Fibroblast of lung (primary cell): Measurements from ENCODE around the gene DIS3L2.

Source experiments
- EZH2 ChIP-seq: IDR thresholded peaks from 2 replicates; pipeline ENCODE4 v1.5.1; 2012; ENCODE audit warnings: low read length, control low read depth, mild to moderate bottlenecking; ENCODE audit errors: missing control alignments
- TF ChIP-seq, protein P1 (sequence below), 2 donors: IDR thresholded peaks in 1 of 2; conservative IDR thresholded peaks in 1 of 2; 1 replicate in 1 of 2; 2 replicates in 1 of 2; pipeline ENCODE4 v1.5.1; 2011 to 2012; ENCODE audit warnings: low read length in 2 of 2, control low read depth in 1 of 2, inconsistent platforms in 1 of 2, low read depth in 1 of 2, mild to moderate bottlenecking in 1 of 2

DNA sequence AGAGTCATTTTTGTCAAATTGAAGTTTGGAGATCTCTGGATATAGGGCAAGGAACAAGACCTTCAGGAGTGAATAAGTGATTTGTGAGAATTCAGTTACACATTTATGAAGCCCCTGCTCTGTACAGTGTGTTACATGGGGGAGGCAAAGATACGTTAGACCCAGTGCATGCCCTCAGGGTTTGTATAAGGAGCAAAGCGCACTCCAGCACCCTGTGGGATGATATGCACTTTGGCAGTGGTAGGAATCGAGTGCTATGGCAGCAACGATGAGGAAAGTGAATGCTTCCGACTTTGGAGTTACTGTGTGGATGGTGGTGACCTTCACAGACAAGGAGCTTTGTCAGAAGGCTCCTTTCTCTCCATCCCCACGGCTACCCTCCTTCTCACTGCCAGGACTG lies 342.7 kb downstream of the DIS3L2 start:
- TF ChIP-seq, protein P1, sequence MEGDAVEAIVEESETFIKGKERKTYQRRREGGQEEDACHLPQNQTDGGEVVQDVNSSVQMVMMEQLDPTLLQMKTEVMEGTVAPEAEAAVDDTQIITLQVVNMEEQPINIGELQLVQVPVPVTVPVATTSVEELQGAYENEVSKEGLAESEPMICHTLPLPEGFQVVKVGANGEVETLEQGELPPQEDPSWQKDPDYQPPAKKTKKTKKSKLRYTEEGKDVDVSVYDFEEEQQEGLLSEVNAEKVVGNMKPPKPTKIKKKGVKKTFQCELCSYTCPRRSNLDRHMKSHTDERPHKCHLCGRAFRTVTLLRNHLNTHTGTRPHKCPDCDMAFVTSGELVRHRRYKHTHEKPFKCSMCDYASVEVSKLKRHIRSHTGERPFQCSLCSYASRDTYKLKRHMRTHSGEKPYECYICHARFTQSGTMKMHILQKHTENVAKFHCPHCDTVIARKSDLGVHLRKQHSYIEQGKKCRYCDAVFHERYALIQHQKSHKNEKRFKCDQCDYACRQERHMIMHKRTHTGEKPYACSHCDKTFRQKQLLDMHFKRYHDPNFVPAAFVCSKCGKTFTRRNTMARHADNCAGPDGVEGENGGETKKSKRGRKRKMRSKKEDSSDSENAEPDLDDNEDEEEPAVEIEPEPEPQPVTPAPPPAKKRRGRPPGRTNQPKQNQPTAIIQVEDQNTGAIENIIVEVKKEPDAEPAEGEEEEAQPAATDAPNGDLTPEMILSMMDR (conservative IDR thresholded peaks at IDR 0.05 in 1 of 2, IDR thresholded peaks at IDR 0.05 in 1 of 2; ENCODE audit: low read depth in 1 of 2, low read length in 2 of 2) = no peak
- no peak for TF ChIP-seq EZH2
